ENCODE measurements around the gene ATP5PD.

ATP5PD gene

DNA sequence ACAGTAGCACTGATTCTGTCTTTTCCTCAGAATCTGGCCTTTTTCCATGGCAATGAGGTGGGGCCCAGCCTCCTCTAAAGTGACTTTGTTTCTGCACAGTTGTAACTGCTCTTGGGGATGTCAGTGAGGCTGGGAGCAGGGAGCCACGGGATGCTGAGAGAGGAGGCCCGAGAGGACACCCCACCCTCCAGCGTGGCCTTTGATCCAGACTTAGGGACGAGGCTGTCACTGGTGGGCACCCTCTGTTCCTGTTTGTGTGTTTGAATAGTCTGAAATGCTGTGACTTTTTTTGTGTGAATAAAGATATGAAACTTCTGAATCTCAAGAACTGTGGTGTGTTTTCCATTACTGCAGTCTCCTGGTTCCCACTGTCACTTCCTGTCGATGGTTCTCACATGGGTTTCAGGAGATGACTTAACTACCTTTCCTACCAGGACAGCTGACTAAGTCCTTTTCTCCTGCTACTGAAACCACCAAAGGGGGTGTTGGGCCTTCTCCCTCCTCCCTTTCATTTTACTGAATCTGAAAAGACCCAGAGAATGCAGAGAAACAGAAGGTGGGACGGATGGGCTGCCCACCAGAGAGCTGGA lies 18.9 kb upstream of the ATP5PD start:
- Histone ChIP-seq H3K4me2 (ENCODE audit: low read length) (no peak overlapping the region), H3K4me3 (ENCODE audit: low read length) (no peak overlapping the region), H3K27ac (ENCODE audit: low read depth, low read length) (no peak overlapping the region), H3K27me3 (ENCODE audit: control insufficient read depth, low read length) (no peaks in the 10 kb centered on the region), H3K36me3 (ENCODE audit: control insufficient read depth, low read length) (peaks cover 8% of the 10 kb centered on the region), H3K9me2 (replicated peaks; ENCODE audit: control insufficient read depth, low read length) (no peaks in the 10 kb centered on the region), H4K20me1 (ENCODE audit: control insufficient read depth, insufficient read depth, low read depth, low read length) (no peaks in the 10 kb centered on the region), H3K79me2 (ENCODE audit: control insufficient read depth, low read length) (no peaks in the 10 kb centered on the region), H3K4me1 (ENCODE audit: control insufficient read depth, low read length) (no peaks in the 10 kb centered on the region), H3F3A (ENCODE audit: control insufficient read depth, insufficient read depth) (no peaks in the 10 kb centered on the region), H3K9me3 (ENCODE audit: control insufficient read depth, insufficient read depth, low read length) (no peaks in the 10 kb centered on the region)
- TF ChIP-seq, protein P1, sequence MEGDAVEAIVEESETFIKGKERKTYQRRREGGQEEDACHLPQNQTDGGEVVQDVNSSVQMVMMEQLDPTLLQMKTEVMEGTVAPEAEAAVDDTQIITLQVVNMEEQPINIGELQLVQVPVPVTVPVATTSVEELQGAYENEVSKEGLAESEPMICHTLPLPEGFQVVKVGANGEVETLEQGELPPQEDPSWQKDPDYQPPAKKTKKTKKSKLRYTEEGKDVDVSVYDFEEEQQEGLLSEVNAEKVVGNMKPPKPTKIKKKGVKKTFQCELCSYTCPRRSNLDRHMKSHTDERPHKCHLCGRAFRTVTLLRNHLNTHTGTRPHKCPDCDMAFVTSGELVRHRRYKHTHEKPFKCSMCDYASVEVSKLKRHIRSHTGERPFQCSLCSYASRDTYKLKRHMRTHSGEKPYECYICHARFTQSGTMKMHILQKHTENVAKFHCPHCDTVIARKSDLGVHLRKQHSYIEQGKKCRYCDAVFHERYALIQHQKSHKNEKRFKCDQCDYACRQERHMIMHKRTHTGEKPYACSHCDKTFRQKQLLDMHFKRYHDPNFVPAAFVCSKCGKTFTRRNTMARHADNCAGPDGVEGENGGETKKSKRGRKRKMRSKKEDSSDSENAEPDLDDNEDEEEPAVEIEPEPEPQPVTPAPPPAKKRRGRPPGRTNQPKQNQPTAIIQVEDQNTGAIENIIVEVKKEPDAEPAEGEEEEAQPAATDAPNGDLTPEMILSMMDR (IDR thresholded peaks at IDR 0.05; ENCODE audit: low read depth, low read length, poor library complexity, severe bottlenecking), result no peak
- TF ChIP-seq EZH2phosphoT487 (IDR thresholded peaks at IDR 0.05; ENCODE audit: borderline replicate concordance, low read length), result no peak

DNA sequence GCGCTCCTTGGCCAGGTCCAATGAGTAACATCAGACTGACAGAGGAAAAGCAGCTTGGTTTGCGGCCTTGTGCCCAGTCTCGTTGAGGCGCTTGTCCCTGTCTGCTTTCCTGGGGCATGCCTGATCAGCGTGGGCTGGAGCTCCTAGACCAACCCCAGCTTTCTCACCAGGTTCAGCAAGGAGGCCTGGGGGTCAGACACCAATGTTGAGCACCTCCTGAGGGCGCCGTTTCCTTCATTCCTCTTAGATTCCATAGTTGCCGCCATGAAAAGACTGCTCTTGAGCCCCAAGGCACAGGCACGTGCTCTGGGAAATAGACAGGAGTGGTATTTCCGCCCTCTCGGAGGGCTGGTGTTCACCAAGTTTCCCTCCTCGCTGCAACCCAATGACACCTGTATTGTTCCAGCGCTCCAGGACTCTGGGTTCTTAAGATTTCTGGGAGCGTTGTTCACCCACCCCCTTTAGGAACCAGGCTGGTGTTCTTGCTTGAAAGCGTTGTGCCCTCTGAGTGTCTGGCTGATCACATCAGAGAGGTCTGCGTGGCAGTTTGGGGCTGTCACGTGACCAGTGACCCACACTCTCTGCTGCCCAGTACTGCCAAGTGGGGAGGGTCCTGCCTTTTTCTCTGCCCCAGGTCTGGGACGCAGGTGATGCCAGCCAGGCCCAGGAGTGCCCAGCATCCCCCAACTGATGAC lies 18.2 kb upstream of the ATP5PD start:
- H4K20me1 ChIP-seq (ENCODE audit: control insufficient read depth, insufficient read depth, low read depth, low read length), result no peaks in the 10 kb centered on the region
- H3K9me3 ChIP-seq (ENCODE audit: control insufficient read depth, insufficient read depth, low read length), result no peaks in the 10 kb centered on the region
- no peak overlapping the region for H3K4me2 ChIP-seq (ENCODE audit: low read length)
- H3K4me3 ChIP-seq (ENCODE audit: low read length), result no peak overlapping the region
- H3K27me3 ChIP-seq (ENCODE audit: control insufficient read depth, low read length), result no peaks in the 10 kb centered on the region
- H3F3A ChIP-seq (ENCODE audit: control insufficient read depth, insufficient read depth), result no peaks in the 10 kb centered on the region
- no peaks in the 10 kb centered on the region for H3K4me1 ChIP-seq (ENCODE audit: control insufficient read depth, low read length)
- no peak for TF ChIP-seq EZH2phosphoT487 (IDR thresholded peaks at IDR 0.05; ENCODE audit: borderline replicate concordance, low read length)
- TF ChIP-seq, protein P1 (IDR thresholded peaks at IDR 0.05; ENCODE audit: low read depth, low read length, poor library complexity, severe bottlenecking), result no peak
- H3K36me3 ChIP-seq (ENCODE audit: control insufficient read depth, low read length), result peaks cover 13% of the 10 kb centered on the region
- H3K9me2 ChIP-seq (replicated peaks; ENCODE audit: control insufficient read depth, low read length), result no peaks in the 10 kb centered on the region
- no peaks in the 10 kb centered on the region for H3K79me2 ChIP-seq (ENCODE audit: control insufficient read depth, low read length)
- no peak overlapping the region for H3K27ac ChIP-seq (ENCODE audit: low read depth, low read length)

DNA sequence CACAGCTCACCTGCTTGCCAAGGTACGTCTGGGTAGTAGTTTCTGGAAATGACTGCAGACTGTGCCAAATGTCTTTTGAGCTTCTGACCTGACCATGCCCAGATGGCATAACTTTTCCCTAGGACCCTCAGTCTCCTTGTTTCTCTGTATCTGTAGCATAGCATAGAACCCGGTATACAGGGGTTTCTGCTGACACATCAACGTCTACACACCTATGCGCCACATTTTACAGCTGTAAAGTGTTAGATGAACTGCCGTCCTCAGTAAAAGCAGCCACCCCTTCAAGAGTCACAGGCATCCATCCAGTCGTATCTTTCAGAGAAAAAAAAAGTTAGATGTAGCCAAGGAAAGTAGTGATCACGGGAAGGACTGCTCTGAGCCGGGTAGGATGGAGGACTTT lies 17.7 kb upstream of the ATP5PD start:
- TF ChIP-seq, protein P1 (IDR thresholded peaks at IDR 0.05; ENCODE audit: low read depth, low read length, poor library complexity, severe bottlenecking), result no peak
- no peak for TF ChIP-seq EZH2phosphoT487 (IDR thresholded peaks at IDR 0.05; ENCODE audit: borderline replicate concordance, low read length)
- Histone ChIP-seq H4K20me1 (ENCODE audit: control insufficient read depth, insufficient read depth, low read depth, low read length) (no peaks in the 10 kb centered on the region), H3K36me3 (ENCODE audit: control insufficient read depth, low read length) (peaks cover 18% of the 10 kb centered on the region), H3F3A (ENCODE audit: control insufficient read depth, insufficient read depth) (no peaks in the 10 kb centered on the region), H3K4me2 (ENCODE audit: low read length) (no peak overlapping the region), H3K27ac (ENCODE audit: low read depth, low read length) (no peak overlapping the region), H3K4me1 (ENCODE audit: control insufficient read depth, low read length) (no peaks in the 10 kb centered on the region), H3K79me2 (ENCODE audit: control insufficient read depth, low read length) (no peaks in the 10 kb centered on the region), H3K4me3 (ENCODE audit: low read length) (no peak overlapping the region), H3K9me2 (replicated peaks; ENCODE audit: control insufficient read depth, low read length) (no peaks in the 10 kb centered on the region), H3K27me3 (ENCODE audit: control insufficient read depth, low read length) (no peaks in the 10 kb centered on the region), H3K9me3 (ENCODE audit: control insufficient read depth, insufficient read depth, low read length) (no peaks in the 10 kb centered on the region)

Measured in DOHH2 (cell line).